ENCODE results near the gene SUPT3H. TPM values are rescaled to one million over a fixed set of nuclear protein-coding genes. Genes with fewer than 3 reads are reported as not detected.

SUPT3H gene
- total RNA-seq, 2 donors from 2014 or later, result 5.3 to 6.6 TPM

DNA sequence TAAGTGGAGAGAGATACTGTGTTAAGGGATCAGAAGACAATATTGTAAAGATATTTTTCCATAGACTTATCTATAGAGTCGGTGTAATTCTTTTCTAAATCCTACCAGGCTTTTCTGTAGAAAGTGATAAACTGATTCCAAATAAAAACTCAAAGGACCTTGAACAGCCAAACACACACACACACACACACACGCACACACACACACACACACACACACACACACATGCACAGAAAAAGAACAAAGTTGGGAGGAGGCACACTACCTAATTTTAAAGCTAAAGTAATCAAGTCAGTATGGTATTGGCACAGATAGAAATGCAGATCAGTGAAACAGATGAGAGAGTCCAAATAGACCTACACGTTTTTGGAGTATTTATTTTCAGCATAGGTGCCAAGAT lies 534.0 kb downstream of the SUPT3H start:
- Histone ChIP-seq H3K27ac (no peak overlapping the region), H3K4me3 (no peak overlapping the region), H3K9me3 (no peaks in the 10 kb centered on the region), H3K27me3 (replicated peaks; ENCODE audit: insufficient read depth) (no peaks in the 10 kb centered on the region), H3K4me1 (ENCODE audit: control insufficient read depth in 1 of 2, low read depth in 2 of 2) (no peaks in the 10 kb centered on the region), H3K36me3 (no peaks in the 10 kb centered on the region)
- no peak for ATAC-seq (ENCODE audit: insufficient number of reproducible peaks, low FRiP score, low read depth)
- TF ChIP-seq CTCF (IDR thresholded peaks at IDR 0.05), result no peak
- DNase-seq (ENCODE audit: low spot score), result no peak

DNA sequence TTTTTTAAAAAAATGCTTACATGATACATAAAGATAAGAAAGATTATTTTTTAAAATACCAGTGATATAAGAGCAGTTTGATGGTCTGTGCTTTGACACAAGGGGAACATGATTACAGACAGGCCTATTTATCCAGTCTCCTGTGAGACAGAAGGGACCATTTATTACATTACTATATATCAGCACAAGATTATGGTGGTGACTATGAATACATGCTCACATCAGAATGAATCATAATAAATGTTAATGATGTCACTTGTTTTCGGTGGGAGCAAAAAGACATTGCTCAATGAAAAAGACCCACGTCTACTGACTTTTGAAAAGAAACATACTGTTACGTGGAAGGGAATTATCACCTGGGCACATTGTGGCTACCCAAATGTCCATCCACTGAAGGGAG lies 535.1 kb downstream of the SUPT3H start:
- Histone ChIP-seq H3K27me3 (replicated peaks; ENCODE audit: insufficient read depth) (no peaks in the 10 kb centered on the region), H3K27ac (no peak overlapping the region), H3K36me3 (no peaks in the 10 kb centered on the region), H3K4me1 (ENCODE audit: control insufficient read depth in 1 of 2, low read depth in 2 of 2) (no peaks in the 10 kb centered on the region), H3K4me3 (no peak overlapping the region), H3K9me3 (no peaks in the 10 kb centered on the region)
- no peak for DNase-seq (ENCODE audit: low spot score)
- ATAC-seq (ENCODE audit: insufficient number of reproducible peaks, low FRiP score, low read depth), result no peak
- TF ChIP-seq CTCF (IDR thresholded peaks at IDR 0.05), result no peak

DNA sequence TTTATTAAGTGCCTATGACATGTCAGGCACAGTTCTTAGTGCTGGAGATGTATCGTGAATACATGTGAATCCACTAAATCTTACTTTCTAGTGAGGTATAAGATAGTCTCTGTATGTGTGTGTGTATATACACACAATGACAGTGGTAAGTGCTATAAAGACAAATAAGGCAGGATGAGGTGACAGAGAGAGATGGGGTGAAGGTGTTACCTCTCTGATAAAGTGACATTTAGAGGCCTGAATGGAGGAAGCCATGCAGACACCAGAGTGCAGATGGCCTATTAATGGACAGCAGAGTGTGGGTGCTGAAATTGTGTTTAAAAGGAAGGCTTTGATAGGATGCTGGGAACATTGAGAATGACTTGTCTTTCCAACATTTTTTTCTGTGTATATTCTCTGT lies 535.9 kb downstream of the SUPT3H start:
- H3K4me3 ChIP-seq, result no peak overlapping the region
- ATAC-seq (ENCODE audit: insufficient number of reproducible peaks, low FRiP score, low read depth) (no peak), DNase-seq (ENCODE audit: low spot score) (no peak)
- no peaks in the 10 kb centered on the region for H3K9me3 ChIP-seq
- H3K36me3 ChIP-seq, result no peaks in the 10 kb centered on the region
- TF ChIP-seq CTCF (IDR thresholded peaks at IDR 0.05), result no peak
- no peaks in the 10 kb centered on the region for H3K27me3 ChIP-seq (replicated peaks; ENCODE audit: insufficient read depth)
- H3K4me1 ChIP-seq (ENCODE audit: control insufficient read depth in 1 of 2, low read depth in 2 of 2), result no peaks in the 10 kb centered on the region
- no peak overlapping the region for H3K27ac ChIP-seq

DNA sequence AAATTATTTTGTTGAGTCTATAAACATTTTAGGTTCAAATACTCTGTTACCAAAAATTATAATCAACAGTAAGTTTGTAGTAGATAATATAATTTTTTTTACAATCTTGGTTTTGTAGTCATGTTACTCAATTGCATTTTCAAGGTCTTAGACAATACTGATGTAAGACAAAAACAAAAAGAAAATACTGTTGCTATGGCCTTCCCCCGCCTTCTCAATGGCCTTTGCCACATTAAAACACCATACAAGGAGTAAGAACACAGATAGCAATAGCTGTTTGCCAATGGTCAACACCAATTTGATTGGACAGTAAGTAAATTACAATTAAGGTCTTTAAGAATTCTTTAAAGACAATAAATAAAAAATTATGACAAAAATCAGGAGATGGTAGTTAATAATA lies 540.0 kb downstream of the SUPT3H start:
- H3K9me3 ChIP-seq, result no peaks in the 10 kb centered on the region
- H3K4me1 ChIP-seq (ENCODE audit: control insufficient read depth in 1 of 2, low read depth in 2 of 2), result no peaks in the 10 kb centered on the region
- ATAC-seq (ENCODE audit: insufficient number of reproducible peaks, low FRiP score, low read depth) (no peak), DNase-seq (ENCODE audit: low spot score) (no peak)
- no peaks in the 10 kb centered on the region for H3K27me3 ChIP-seq (replicated peaks; ENCODE audit: insufficient read depth)
- TF ChIP-seq CTCF (IDR thresholded peaks at IDR 0.05), result no peak
- H3K4me3 ChIP-seq, result no peak overlapping the region
- no peak overlapping the region for H3K27ac ChIP-seq
- no peaks in the 10 kb centered on the region for H3K36me3 ChIP-seq

DNA sequence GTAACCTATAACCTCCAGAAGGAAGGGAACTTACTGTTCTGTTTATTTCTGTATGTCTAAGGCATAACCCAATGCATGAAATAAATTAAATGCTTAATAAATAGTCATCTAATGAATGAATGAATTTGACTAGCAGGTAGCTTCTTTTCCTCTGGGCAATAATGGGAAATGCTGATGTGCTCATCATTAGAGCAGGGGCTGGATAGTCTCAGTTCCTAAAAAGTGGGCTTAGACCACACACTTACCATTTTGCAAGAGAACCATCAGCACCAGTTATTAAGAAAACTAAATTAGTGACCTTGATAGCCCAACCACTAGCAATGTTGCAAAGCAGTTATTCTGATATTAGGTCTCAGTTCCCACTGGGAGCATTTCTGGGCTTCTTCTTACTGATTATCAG lies 540.5 kb downstream of the SUPT3H start:
- H3K27me3 ChIP-seq (replicated peaks; ENCODE audit: insufficient read depth), result no peaks in the 10 kb centered on the region
- no peaks in the 10 kb centered on the region for H3K4me1 ChIP-seq (ENCODE audit: control insufficient read depth in 1 of 2, low read depth in 2 of 2)
- H3K4me3 ChIP-seq, result no peak overlapping the region
- ATAC-seq (ENCODE audit: insufficient number of reproducible peaks, low FRiP score, low read depth) (no peak), DNase-seq (ENCODE audit: low spot score) (no peak)
- H3K27ac ChIP-seq, result no peak overlapping the region
- H3K9me3 ChIP-seq, result no peaks in the 10 kb centered on the region
- no peak for TF ChIP-seq CTCF (IDR thresholded peaks at IDR 0.05)
- H3K36me3 ChIP-seq, result no peaks in the 10 kb centered on the region
